PC-9 (cell line): ENCODE measurements around the gene EPS8L3. TPM values are rescaled to one million over a fixed set of nuclear protein-coding genes. Genes with fewer than 3 reads are reported as not detected.
A peak's percentile ranks its signal among the peaks of the same experiment; 100 is the strongest.

ENCODE experiments used
- BruUV-seq: library from RNA; stranded (reverse); fragments of 400-500 nt; replicated peaks from 2 replicates; lab custom pipeline; 2021; lab: Mats Ljungman, UMichigan
- CTCF ChIA-PET: fragments of 300-600 bp; sonication (Branson Sonifier 250); formaldehyde crosslinking; loops from one replicate; lab custom pipeline; 2022; ENCODE audit warnings: antibody characterized with exemption; lab: Charles Lee
- POLR2A ChIA-PET: fragments of 300-600 bp; sonication (Branson Sonifier 250); formaldehyde crosslinking; loops from one replicate; lab custom pipeline; 2022; ENCODE audit warnings: antibody characterized with exemption; ENCODE audit not compliant: unreplicated experiment; lab: Charles Lee
- DNase-seq, 2 experiments: peaks; one replicate each; pipeline versions ENCODE4 v3.0.0 to v3.0.0-alpha.2; 2015 to 2022; ENCODE audit warnings: mixed read lengths in 1 of 2
- H2AFZ ChIP-seq: fragments of 200-600 bp; sonication (generic); 2 replicates; pipeline ENCODE4 v1.8.1; 2017; ENCODE audit warnings: antibody characterized with exemption
- H3F3A ChIP-seq: fragments of 200-600 bp; sonication (generic); 2 replicates; pipeline ENCODE4 v1.8.1; 2017; ENCODE audit warnings: antibody characterized with exemption, mild to moderate bottlenecking, low read depth; ENCODE audit not compliant: insufficient read depth
- H3K27ac ChIP-seq: fragments of 200-600 bp; sonication (generic); 2 replicates; pipeline ENCODE4 v1.6.1; 2016; ENCODE audit warnings: mixed run types
- H3K27me3 ChIP-seq: fragments of 200-600 bp; sonication (generic); 2 replicates; pipeline ENCODE4 v1.6.1; 2016; ENCODE audit warnings: low read depth, mixed run types; ENCODE audit not compliant: insufficient read depth
- H3K36me3 ChIP-seq: fragments of 200-600 bp; sonication (generic); 2 replicates; pipeline ENCODE4 v1.6.1; 2016; ENCODE audit warnings: low read depth, mixed run types
- H3K4me1 ChIP-seq: fragments of 200-600 bp; sonication (generic); replicated peaks from 2 replicates; pipeline ENCODE4 v1.6.1; 2016; ENCODE audit warnings: mixed run types; ENCODE audit not compliant: insufficient read depth
- H3K4me2 ChIP-seq: fragments of 200-600 bp; sonication (generic); 2 replicates; pipeline ENCODE4 v1.6.1; 2017; ENCODE audit warnings: mixed run types
- H3K4me3 ChIP-seq: fragments of 200-600 bp; sonication (generic); 2 replicates; pipeline ENCODE4 v1.6.1; 2016; ENCODE audit warnings: mixed run types
- H3K79me2 ChIP-seq: fragments of 200-600 bp; sonication (generic); 2 replicates; pipeline ENCODE4 v1.6.1; 2017; ENCODE audit warnings: low read depth, mixed run types
- H3K9me2 ChIP-seq: fragments of 200-600 bp; sonication (generic); 2 replicates; pipeline ENCODE4 v1.8.1; 2017; ENCODE audit warnings: mild to moderate bottlenecking; ENCODE audit not compliant: insufficient read depth
- H3K9me3 ChIP-seq: fragments of 200-600 bp; sonication (generic); 2 replicates; pipeline ENCODE4 v1.8.1; 2016; ENCODE audit warnings: low read depth; ENCODE audit not compliant: insufficient read depth
- H4K20me1 ChIP-seq: fragments of 200-600 bp; sonication (generic); 2 replicates; pipeline ENCODE4 v1.8.1; 2017; ENCODE audit not compliant: insufficient read depth
- EZH2 ChIP-seq: fragments of 200-600 bp; sonication (generic); IDR thresholded peaks from 2 replicates; pipeline ENCODE4 v1.8.0; 2017; ENCODE audit warnings: antibody characterized with exemption, low read depth
- intact Hi-C: fragments of 100-400 bp; cut with micrococcal nuclease; formaldehyde crosslinking; loops from one replicate; pipeline ENCODE4 v1.10.0; 2022; ENCODE audit not compliant: unreplicated experiment
- total RNA-seq: library from RNA; stranded (reverse); gene quantifications from 2 replicates; pipeline ENCODE4 v1.2.3, GENCODE V29; 2021
- TF ChIP-seq, protein P1 (sequence below): fragments of 200-600 bp; sonication (generic); conservative IDR thresholded peaks from 2 replicates; pipeline ENCODE4 v1.6.1; 2017; ENCODE audit warnings: mixed run types, antibody characterized with exemption, mild to moderate bottlenecking, moderate library complexity

Gene EPS8L3
- total RNA-seq, 1 experiment from 2014 or later, result 1.2 TPM

DNA sequence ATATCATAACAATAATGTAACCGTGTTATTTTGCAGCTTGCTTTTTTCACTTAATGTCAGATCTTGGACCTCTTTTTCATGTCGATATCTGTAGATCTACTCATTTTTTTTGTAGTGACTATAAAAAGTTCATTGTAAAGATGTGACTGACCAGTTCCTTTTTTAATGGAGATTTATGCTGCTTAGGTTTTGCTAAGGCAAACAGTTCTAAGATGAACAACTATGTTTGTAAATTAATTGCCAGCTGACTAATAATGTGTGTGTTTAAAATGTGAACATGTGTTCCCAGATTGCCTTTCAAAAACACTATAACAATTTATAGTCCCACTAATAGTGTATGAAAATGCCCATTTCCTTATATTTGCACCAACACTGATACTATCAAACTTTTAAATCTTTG is 18.1 kb upstream of the EPS8L3 start:
- Histone ChIP-seq H3K4me3 (no peak overlapping the region), H3K27me3 (no peaks in the 10 kb centered on the region), H3K4me1 (peaks cover 76% of the 10 kb centered on the region), H3K9me3 (peaks cover 6% of the 10 kb centered on the region; the same call in 1 of the 2 replicates), H3K4me2 (peak overlapping the region; percentile 63), H3K79me2 (no peaks in the 10 kb centered on the region), H3K36me3 (no peaks in the 10 kb centered on the region), H3K9me2 (no peaks in the 10 kb centered on the region), H3F3A (peaks cover 18% of the 10 kb centered on the region), H4K20me1 (no peaks in the 10 kb centered on the region), H2AFZ (no peak overlapping the region), H3K27ac (peak overlapping the region; percentile 89)
- no peak for DNase-seq
- no TSS peak for BruUV-seq
- TF ChIP-seq, protein P1, sequence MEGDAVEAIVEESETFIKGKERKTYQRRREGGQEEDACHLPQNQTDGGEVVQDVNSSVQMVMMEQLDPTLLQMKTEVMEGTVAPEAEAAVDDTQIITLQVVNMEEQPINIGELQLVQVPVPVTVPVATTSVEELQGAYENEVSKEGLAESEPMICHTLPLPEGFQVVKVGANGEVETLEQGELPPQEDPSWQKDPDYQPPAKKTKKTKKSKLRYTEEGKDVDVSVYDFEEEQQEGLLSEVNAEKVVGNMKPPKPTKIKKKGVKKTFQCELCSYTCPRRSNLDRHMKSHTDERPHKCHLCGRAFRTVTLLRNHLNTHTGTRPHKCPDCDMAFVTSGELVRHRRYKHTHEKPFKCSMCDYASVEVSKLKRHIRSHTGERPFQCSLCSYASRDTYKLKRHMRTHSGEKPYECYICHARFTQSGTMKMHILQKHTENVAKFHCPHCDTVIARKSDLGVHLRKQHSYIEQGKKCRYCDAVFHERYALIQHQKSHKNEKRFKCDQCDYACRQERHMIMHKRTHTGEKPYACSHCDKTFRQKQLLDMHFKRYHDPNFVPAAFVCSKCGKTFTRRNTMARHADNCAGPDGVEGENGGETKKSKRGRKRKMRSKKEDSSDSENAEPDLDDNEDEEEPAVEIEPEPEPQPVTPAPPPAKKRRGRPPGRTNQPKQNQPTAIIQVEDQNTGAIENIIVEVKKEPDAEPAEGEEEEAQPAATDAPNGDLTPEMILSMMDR, result no peak
- no peak for TF ChIP-seq EZH2
- intact Hi-C loops, result loop anchor here (2.0 kb wide), 1 partner anchor 41 kb away; no protein-coding TSS in a partner anchor
- POLR2A ChIA-PET, result interaction anchor here (0.6 to 1.0 kb wide), 3 partner anchors 10 to 199 kb away, joined by 3 to 10 read pairs (median 8); no protein-coding TSS in a partner anchor
- CTCF ChIA-PET, result interaction anchor here (0.7 to 1.8 kb wide), 4 partner anchors 10 to 203 kb away, joined by 3 to 16 read pairs (median 4); partner anchors contain the start of gene AHCYL1

DNA sequence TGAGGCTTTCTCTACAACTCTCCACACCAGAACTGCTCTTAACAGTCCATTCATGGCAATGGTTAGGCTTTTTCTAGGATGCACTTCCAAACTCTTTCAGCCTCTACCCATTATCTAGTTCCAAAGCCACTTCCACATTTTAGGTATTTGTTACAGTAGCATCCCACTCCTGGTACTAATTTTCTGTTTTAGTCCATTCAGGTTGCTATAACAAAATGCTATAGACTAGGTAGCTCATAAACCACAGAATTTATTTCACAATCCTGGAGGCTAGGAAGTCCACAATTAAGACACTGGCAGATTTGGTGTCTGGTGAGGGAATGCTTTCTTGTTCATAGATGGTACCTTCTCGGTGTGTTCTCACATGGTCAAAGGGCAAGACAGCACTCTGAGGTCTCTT is 17.3 kb upstream of the EPS8L3 start:
- BruUV-seq, result no TSS peak
- peaks cover 6% of the 10 kb centered on the region; the same call in 1 of the 2 replicates for H3K9me3 ChIP-seq
- H3K4me3 ChIP-seq, result no peak overlapping the region
- intact Hi-C loops, result no loop called here
- no peak for DNase-seq
- POLR2A ChIA-PET, result interaction anchor here (1.0 kb wide), 1 partner anchor 199 kb away, joined by 10 read pairs; no protein-coding TSS in a partner anchor
- no peaks in the 10 kb centered on the region for H3K79me2 ChIP-seq
- H3K27me3 ChIP-seq, result no peaks in the 10 kb centered on the region
- no peak overlapping the region for H3K27ac ChIP-seq
- peaks cover 76% of the 10 kb centered on the region for H3K4me1 ChIP-seq
- H2AFZ ChIP-seq, result no peak overlapping the region
- H3K9me2 ChIP-seq, result no peaks in the 10 kb centered on the region
- CTCF ChIA-PET, result interaction anchor here (1.6 kb wide), 1 partner anchor 204 kb away, joined by 5 read pairs; the partner anchor contains the start of gene AHCYL1
- TF ChIP-seq, protein P1, result no peak
- no peak for TF ChIP-seq EZH2
- H3K36me3 ChIP-seq, result no peaks in the 10 kb centered on the region
- no peak overlapping the region for H3K4me2 ChIP-seq
- peaks cover 23% of the 10 kb centered on the region for H3F3A ChIP-seq
- no peaks in the 10 kb centered on the region for H4K20me1 ChIP-seq

DNA sequence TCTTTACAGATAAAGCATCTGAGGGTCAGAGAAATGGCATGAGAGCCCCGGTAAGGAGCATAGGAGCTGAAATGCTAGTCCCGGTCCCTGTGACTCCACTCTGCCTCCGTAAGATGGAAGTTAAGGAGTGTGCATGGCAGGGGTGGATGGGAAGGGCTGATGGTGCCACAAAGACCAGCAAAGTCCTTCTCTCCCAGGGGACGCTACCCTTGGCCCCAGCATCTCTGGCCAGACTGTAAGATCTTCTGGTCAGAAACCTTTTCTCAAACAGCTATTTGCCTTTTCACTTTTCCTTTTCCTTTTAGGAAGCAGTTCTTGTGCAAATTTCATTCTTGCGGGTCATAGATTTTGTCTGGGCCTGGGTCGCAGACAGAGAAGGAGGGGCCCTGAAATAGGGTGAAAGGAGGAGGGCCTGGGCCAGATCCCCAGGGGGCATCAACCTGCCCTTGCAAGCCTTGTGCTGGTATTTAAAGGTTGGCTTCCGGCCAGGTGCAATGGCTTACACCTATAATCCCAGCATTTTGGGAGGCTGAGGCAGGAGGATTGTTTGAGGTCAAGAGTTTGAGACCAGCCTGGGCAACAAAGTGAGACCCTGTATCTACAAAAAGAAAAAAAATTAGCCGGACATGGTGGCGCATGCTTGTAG is 14.4 kb upstream of the EPS8L3 start:
- no peak overlapping the region for H3K4me3 ChIP-seq
- H3K27me3 ChIP-seq, result no peaks in the 10 kb centered on the region
- DNase-seq, result no peak
- no peak for TF ChIP-seq EZH2
- TF ChIP-seq, protein P1, result no peak
- ChIA-PET CTCF (interaction anchor here (0.6 to 7.2 kb wide), 7 partner anchors 43 to 233 kb away, joined by 3 to 48 read pairs (median 5); partner anchors contain the start of gene AHCYL1), POLR2A (interaction anchor here (0.6 to 1.1 kb wide), 5 partner anchors 11 to 126 kb away, joined by 3 to 27 read pairs (median 3); no protein-coding TSS in a partner anchor)
- H3K36me3 ChIP-seq, result no peaks in the 10 kb centered on the region
- no peaks in the 10 kb centered on the region for H4K20me1 ChIP-seq
- H3K27ac ChIP-seq, result no peak overlapping the region
- intact Hi-C loops, result loop anchor here (1.0 to 10.0 kb wide), 5 partner anchors 14 to 327 kb away; partner anchors contain the start of gene AHCYL1
- no peaks in the 10 kb centered on the region for H3K79me2 ChIP-seq
- H2AFZ ChIP-seq, result no peak overlapping the region
- H3F3A ChIP-seq, result peaks cover 24% of the 10 kb centered on the region
- no TSS peak for BruUV-seq
- no peak overlapping the region for H3K4me2 ChIP-seq
- peaks cover 6% of the 10 kb centered on the region; the same call in 1 of the 2 replicates for H3K9me3 ChIP-seq
- peaks cover 62% of the 10 kb centered on the region for H3K4me1 ChIP-seq
- no peaks in the 10 kb centered on the region for H3K9me2 ChIP-seq
